T47D (cell line): ENCODE measurements around the gene MB.

Experiments
- DNase-seq, 2 experiments: peaks; one replicate each; pipeline versions ENCODE4 v3.0.0 to v3.0.0-alpha.2; 2011 to 2012; ENCODE audit warnings: low read depth in 1 of 2, low spot score in 1 of 2
- JUND ChIP-seq: IDR thresholded peaks from 2 replicates; pipeline ENCODE4 v1.6.1; 2012; ENCODE audit warnings: low read depth
- in situ Hi-C: cut with HindIII; loops from 2 replicates; pipeline ENCODE4 v1.10.0; 2016; ENCODE audit warnings: low sequenced_read_pairs, low pct_unique_long_range_greater_than_20kb

The MB gene

GRCh38 chr22:35619336-35620094 is 2.4 kb upstream of the MB start:
- TF ChIP-seq JUND = no peak
- no peak for DNase-seq
- in situ Hi-C loops = no loop called here

DNA sequence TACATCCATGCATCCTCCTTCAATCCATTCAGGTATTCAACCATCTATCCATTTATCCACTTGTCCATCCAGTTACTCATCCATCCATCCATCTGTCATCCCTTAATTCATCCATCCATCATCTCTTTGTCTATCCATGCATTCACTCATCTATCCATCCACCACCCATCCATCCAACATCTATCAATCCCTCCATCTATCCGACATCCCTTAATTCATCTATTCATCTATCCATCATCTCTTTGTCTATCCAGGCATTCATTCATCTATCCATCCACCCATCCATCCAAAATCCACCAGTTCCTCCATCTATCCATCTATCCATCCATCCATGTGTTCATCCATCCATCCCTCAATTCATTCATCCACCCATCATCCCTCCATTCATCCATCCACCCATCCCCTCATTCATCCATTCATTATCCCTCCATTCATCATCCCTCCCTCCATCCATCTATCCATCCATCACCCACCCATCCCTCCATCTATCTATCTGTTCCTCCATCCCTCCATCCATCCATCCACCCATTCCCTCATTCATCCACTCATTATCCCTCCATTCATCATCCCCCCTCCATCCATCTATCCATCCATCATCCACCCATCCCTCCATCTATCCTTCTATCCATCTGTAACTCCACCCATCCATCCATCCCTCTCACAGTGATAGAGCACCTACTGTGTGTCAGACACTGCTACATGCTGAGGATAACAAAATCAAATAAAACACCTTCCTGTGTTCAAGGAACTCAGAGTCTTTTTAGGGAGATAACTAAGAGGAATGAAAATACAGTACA is 1.5 kb upstream of the MB start:
- no peak for DNase-seq
- no peak for TF ChIP-seq JUND
- in situ Hi-C loops = no loop called here

- TF ChIP-seq JUND = no peak
- no peak for DNase-seq
- in situ Hi-C loops = no loop called here
These were observed 1.1 kb downstream of the MB start for GRCh38 chr22:35616043-35616442.

DNA sequence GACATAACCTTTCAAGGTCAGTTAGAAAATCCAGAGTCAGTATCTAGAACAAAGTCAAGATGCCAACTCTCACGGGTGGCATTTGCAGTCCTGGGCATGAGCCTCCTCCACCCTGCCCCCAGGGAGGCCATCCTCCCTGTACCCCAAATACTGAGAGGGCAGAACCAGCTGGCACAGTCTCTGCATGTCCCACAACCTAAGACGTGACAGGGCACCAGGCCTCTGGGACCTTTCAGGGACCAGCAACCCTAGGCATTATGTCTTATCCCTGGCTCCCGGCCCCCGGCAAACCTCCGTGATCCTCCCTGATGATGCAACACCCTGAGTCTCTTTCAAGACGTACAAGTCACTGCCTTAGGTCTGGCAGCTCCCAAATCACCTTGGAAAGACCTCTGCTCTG is 2.0 kb downstream of the MB start:
- in situ Hi-C loops = no loop called here
- DNase-seq = no peak
- TF ChIP-seq JUND = no peak

DNA sequence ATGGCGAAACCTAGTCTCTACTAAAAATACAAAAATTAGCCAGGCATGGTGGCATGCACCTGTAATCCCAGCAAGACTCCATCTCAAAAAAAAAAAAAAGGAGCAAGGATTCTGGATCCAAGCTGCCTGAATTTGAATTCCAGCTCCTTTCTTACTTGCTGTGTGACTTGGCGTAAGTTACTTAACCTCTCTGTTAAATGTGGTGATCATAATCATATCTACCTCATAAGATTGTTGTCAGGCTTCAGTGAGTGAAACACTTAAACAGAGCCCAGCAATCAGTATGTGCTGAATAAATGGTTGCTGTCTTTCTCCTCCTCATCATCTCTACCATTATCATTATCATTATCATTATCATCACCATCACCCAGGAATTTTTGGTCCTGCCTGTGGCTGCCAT is 2.7 kb downstream of the MB start:
- DNase-seq = no peak
- in situ Hi-C loops = no loop called here

DNA sequence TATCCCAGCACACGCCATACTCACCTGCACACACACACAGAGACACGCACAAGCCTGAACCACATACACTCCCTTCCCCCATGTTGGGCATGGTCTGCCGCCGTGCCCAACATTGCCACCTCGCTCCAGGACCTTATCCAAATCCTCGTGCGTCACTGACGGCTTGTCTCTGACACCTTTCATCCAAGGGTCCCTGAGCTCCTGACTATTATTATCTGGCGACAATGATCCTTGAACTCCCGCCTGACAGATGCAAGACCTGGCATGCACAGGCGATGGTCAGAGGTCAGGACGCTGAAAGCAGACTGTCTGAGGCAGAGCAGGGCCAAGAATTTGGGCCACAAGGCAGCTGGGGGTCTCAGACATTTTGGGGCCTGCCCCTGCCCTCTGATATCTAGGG is 4.2 kb downstream of the MB start:
- in situ Hi-C loops = no loop called here
- no peak for TF ChIP-seq JUND

More for the DNA sequence above, 2.7 kb downstream of the MB start:
- TF ChIP-seq JUND = no peak

DNA sequence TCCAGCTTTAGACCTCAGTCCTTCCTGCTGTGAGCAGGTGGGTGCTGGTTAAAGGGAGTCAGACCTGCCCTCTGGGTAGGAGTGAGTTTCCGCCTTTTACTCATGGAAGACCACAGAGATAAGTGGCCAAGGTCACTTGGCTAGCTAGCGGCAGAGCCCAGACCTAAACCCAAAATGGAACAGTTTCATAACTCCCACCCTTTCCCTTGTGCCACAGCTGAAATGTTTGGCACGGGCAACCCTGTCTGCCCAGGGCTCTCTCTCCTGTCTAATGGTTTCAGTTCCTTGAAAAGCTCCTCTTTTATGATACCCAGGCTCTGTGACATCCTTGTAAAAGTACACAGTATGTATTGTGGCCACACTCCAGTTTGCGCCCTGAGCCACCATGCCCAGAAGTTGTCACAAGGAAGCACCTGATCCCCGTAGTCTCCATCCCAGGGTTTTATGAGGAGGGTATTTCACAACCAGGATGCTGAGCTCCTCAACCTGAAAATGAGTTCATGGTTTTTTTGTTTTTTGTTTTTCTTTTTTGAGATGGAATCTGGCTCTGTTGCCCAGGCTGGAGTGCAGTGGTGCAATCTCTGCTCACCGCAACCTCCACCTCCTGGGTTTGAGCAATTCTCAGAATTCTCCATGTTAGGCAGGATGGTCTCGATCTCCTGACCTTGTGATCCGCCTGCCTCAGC is 5.1 kb downstream of the MB start:
- DNase-seq = peak in 1 of 2 experiments; percentile 64
- in situ Hi-C loops = no loop called here
- TF ChIP-seq JUND = no peak

More for the DNA sequence above, 4.2 kb downstream of the MB start:
- no peak for DNase-seq

DNA sequence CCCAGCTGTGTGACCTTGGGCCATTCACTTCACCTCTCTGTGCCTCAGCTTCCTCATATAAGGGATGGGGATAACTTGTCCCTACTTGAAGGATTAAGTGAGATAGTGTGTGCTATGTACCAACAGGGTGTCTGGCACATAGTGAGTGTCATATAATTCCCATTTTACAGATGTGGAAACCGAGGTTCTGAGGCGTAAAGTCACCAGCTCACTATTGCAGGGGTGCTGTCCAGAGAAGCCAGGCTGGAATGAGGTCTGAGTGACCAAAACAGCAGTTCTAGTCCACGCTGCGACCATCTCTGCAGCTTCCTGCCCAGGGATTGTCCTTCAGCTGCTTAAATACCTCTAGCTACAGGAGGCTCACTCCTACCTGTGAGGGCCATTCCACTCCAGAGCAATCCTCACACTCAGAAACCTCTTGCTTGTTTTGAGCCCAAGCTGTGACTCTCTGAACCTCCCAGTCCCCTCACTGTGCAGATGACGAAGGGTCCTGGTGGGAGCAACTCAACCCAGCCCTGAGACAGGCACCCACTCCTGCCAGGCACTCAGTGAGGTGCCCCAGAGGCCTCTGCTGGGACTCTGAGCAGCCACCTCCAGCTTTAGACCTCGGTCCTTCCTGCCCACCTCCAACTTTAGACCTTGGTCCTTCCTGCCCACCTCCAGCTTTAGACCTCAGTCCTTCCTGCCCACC is 5.8 kb downstream of the MB start:
- DNase-seq = no peak
- TF ChIP-seq JUND = no peak
- in situ Hi-C loops = no loop called here

DNA sequence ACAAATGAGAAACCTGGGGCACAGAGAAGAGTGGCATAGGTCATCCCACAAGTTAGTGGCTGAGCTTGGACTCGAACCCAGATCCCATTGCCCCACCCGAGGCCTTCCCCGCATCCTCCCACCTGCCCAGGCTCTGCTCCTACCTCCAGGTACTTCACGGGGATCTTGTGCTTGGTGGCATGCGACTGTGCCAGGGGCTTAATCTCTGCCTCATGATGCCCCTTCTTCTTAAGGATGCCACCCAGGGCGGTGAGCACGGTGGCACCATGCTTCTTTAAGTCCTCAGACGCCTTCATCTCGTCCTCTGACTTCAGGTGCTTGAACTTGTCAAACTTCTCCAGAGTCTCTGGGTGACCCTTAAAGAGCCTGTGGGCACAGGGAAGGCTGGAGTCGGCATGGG is 6.4 kb downstream of the MB start:
- DNase-seq = no peak
- in situ Hi-C loops = no loop called here
- no peak for TF ChIP-seq JUND

GRCh38 chr22:35609761-35610160 is 7.4 kb downstream of the MB start:
- no peak for TF ChIP-seq JUND
- in situ Hi-C loops = no loop called here
- no peak for DNase-seq

GRCh38 chr22:35609261-35609660 is 7.9 kb downstream of the MB start:
- DNase-seq = no peak
- TF ChIP-seq JUND = no peak
- in situ Hi-C loops = no loop called here

GRCh38 chr22:35608088-35608487 is 9.0 kb downstream of the MB start:
- TF ChIP-seq JUND = no peak
- DNase-seq = no peak
- in situ Hi-C loops = no loop called here
